Parathyroid adenoma (tissue), 2 donors: ENCODE data around the gene SLC7A10.

Experiments
- H2AFZ ChIP-seq: fragments of 300-600 bp; sonication (generic); one replicate; pipeline ENCODE4 v1.7.0; 2017; ENCODE audit warnings: antibody characterized with exemption, mild to moderate bottlenecking
- H3K27ac ChIP-seq: fragments of 300-600 bp; sonication (generic); one replicate; pipeline ENCODE4 v1.7.0; 2017
- H3K27me3 ChIP-seq: fragments of 300-600 bp; sonication (generic); one replicate; pipeline ENCODE4 v1.7.0; 2017; ENCODE audit warnings: low read length; ENCODE audit not compliant: control insufficient read depth, insufficient read depth
- H3K36me3 ChIP-seq: fragments of 300-600 bp; sonication (generic); one replicate; pipeline ENCODE4 v1.7.0; 2017; ENCODE audit warnings: low read length; ENCODE audit not compliant: control insufficient read depth, insufficient read depth
- H3K4me1 ChIP-seq: fragments of 300-600 bp; sonication (generic); one replicate; pipeline ENCODE4 v1.7.0; 2017; ENCODE audit warnings: control low read depth
- H3K4me2 ChIP-seq: fragments of 300-600 bp; sonication (generic); one replicate; pipeline ENCODE4 v1.7.0; 2017; ENCODE audit warnings: low read length
- H3K4me3 ChIP-seq: fragments of 300-600 bp; sonication (generic); one replicate; pipeline ENCODE4 v1.7.0; 2017; ENCODE audit warnings: low read depth, low read length
- H3K79me2 ChIP-seq: fragments of 300-600 bp; sonication (generic); one replicate; pipeline ENCODE4 v1.7.0; 2017; ENCODE audit warnings: control low read depth
- H3K9ac ChIP-seq: fragments of 300-600 bp; sonication (generic); one replicate; pipeline ENCODE4 v1.7.0; 2017; ENCODE audit warnings: mild to moderate bottlenecking
- H3K9me3 ChIP-seq: fragments of 300-600 bp; sonication (generic); one replicate; pipeline ENCODE4 v1.7.0; 2017; ENCODE audit warnings: low read length; ENCODE audit not compliant: control insufficient read depth
- TF ChIP-seq, protein P1 (sequence below): fragments of 300-600 bp; sonication (generic); IDR thresholded peaks from one replicate; pipeline ENCODE4 v1.7.0; 2017; ENCODE audit warnings: antibody characterized with exemption, mild to moderate bottlenecking
- donor health status: primary hyperparathyroidism.

Gene SLC7A10

DNA sequence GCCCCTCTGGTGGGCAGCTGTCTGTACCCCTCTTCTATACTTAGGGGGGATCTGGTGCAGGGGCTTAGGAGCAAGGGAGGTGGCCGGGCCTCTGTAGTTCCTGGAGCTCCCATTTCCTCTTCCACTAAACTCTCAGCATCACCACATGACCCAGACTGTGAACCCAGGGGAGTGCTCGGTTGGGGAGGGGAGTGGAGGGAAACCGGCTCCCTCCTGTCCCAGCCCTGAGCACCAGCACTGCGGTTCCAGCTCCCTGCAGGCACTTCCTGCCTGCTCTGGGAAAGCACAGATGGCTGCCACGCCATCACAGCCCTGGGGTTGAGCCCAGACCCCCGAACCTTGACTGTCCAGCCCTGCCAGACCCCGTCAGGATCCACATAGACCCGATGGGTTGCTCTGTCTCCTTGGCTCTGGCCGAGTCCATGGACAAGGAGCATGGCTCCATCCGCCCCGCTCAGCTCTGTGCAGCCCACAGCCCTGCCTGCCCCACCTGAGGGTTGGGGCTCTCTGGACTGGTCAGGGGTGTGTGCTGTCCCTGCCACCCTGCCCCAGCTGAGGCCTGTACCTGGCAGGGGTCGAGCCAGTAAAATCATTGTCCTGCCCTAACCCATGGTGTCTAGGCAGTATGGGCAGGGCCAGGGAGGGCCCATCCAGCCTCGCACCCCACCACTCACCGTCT is 36.0 kb upstream of the SLC7A10 start:
- no peak overlapping the region for H3K4me2 ChIP-seq
- H3K79me2 ChIP-seq = no peaks in the 10 kb centered on the region
- no peak overlapping the region for H3K4me3 ChIP-seq
- TF ChIP-seq, protein P1, sequence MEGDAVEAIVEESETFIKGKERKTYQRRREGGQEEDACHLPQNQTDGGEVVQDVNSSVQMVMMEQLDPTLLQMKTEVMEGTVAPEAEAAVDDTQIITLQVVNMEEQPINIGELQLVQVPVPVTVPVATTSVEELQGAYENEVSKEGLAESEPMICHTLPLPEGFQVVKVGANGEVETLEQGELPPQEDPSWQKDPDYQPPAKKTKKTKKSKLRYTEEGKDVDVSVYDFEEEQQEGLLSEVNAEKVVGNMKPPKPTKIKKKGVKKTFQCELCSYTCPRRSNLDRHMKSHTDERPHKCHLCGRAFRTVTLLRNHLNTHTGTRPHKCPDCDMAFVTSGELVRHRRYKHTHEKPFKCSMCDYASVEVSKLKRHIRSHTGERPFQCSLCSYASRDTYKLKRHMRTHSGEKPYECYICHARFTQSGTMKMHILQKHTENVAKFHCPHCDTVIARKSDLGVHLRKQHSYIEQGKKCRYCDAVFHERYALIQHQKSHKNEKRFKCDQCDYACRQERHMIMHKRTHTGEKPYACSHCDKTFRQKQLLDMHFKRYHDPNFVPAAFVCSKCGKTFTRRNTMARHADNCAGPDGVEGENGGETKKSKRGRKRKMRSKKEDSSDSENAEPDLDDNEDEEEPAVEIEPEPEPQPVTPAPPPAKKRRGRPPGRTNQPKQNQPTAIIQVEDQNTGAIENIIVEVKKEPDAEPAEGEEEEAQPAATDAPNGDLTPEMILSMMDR = no peak
- no peaks in the 10 kb centered on the region for H3K4me1 ChIP-seq
- H3K9me3 ChIP-seq = no peaks in the 10 kb centered on the region
- no peaks in the 10 kb centered on the region for H3K36me3 ChIP-seq
- H2AFZ ChIP-seq = no peak overlapping the region
- H3K9ac ChIP-seq = no peak overlapping the region
- H3K27ac ChIP-seq = no peak overlapping the region
- no peaks in the 10 kb centered on the region for H3K27me3 ChIP-seq

DNA sequence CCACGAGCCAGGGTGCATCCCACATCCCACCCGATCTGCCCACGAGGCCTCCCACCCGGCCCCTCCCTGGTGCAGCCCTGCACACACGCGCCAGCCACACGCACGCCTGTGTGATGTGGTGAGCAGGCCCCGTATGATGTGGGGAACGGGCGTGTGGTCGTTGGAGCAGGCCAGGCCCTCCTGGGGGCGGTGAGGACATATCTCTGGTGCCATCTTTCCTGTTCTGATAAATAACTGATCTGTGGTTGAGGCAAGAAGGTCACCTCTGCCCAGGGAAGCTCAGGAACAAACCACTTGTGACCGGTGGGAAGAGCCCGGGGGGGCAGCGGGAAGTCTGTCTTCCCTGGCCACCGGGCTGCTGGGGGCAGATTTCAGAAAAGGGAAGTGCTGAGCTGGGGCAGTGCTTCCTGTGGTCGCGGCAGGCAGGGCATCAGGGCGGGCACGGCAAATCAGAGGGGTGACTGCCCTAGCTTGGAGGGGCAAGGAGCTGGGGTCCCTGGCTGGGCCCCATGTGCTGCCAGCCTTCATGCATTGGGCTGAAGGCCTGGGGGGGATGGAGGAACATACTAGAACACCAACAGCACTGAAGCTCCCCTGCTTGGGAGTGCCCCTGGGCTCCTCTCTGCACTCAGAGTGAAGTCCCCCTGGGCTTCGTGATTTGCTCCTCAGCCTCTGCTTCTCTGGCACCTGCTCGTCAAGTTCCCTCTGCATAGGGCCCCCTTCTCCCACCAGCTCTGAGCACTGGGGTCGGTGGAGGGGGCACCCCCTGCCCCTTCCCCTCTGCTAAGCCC is 35.2 kb upstream of the SLC7A10 start:
- H3K9me3 ChIP-seq = no peaks in the 10 kb centered on the region
- no peak overlapping the region for H3K9ac ChIP-seq
- H3K4me1 ChIP-seq = no peaks in the 10 kb centered on the region
- H3K27me3 ChIP-seq = no peaks in the 10 kb centered on the region
- no peak overlapping the region for H3K4me2 ChIP-seq
- H3K4me3 ChIP-seq = no peak overlapping the region
- TF ChIP-seq, protein P1 = no peak
- H2AFZ ChIP-seq = no peak overlapping the region
- H3K79me2 ChIP-seq = no peaks in the 10 kb centered on the region
- H3K36me3 ChIP-seq = no peaks in the 10 kb centered on the region
- no peak overlapping the region for H3K27ac ChIP-seq

DNA sequence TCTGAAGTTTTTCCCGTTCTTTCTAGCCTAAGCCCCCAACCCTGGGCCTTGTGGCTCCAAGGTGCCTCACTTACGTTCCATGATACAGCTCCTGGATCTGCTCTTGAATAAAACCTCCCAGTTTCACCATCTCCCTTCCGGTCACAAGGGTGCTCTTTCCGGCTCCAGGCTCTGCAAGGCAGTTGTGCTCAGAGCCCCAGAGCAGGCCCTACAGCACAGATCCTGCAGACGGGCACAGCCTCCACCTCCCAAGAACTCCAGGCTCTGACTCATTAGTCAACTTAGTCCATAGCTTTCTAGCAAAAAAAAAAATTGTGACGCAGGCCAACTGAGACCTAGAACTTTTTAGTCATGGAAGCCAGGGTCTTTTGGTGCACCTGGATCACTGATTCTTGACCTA is 33.9 kb upstream of the SLC7A10 start:
- Histone ChIP-seq H3K79me2 (no peaks in the 10 kb centered on the region), H3K27me3 (no peaks in the 10 kb centered on the region), H2AFZ (no peak overlapping the region), H3K4me2 (no peak overlapping the region), H3K4me1 (no peaks in the 10 kb centered on the region), H3K36me3 (no peaks in the 10 kb centered on the region), H3K4me3 (no peak overlapping the region), H3K9me3 (no peaks in the 10 kb centered on the region), H3K9ac (no peak overlapping the region), H3K27ac (no peak overlapping the region)
- TF ChIP-seq, protein P1 = no peak

DNA sequence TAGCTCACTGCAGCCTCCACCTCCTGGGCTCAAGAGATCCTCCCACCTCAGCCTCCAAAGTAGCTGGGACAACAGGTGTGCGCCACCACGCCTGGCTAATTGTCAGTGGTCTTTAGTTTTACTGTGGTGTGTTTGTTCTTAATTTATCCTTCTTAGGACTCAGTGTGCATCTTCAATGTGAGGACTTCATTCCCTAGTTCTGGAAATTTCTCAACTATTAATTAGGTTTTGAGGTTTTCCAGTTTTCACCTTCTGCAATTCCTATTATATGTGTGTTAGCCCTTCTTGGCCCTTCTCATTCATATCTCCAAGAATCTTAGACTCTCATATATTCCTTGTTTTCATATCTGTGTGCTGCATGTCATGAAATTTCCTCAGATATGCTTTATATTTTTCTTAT is 32.2 kb upstream of the SLC7A10 start:
- Histone ChIP-seq H3K9ac (no peak overlapping the region), H3K79me2 (no peaks in the 10 kb centered on the region), H3K4me2 (no peak overlapping the region), H3K4me1 (no peaks in the 10 kb centered on the region), H3K4me3 (no peak overlapping the region), H3K27ac (no peak overlapping the region), H2AFZ (no peak overlapping the region), H3K9me3 (no peaks in the 10 kb centered on the region), H3K27me3 (no peaks in the 10 kb centered on the region), H3K36me3 (no peaks in the 10 kb centered on the region)
- TF ChIP-seq, protein P1 = no peak
